ENCODE results near the gene SLC6A11.

GRCh38 chr3:10960255-10960654 lies 144.2 kb downstream of the SLC6A11 start:
- TF ChIP-seq, protein P1, sequence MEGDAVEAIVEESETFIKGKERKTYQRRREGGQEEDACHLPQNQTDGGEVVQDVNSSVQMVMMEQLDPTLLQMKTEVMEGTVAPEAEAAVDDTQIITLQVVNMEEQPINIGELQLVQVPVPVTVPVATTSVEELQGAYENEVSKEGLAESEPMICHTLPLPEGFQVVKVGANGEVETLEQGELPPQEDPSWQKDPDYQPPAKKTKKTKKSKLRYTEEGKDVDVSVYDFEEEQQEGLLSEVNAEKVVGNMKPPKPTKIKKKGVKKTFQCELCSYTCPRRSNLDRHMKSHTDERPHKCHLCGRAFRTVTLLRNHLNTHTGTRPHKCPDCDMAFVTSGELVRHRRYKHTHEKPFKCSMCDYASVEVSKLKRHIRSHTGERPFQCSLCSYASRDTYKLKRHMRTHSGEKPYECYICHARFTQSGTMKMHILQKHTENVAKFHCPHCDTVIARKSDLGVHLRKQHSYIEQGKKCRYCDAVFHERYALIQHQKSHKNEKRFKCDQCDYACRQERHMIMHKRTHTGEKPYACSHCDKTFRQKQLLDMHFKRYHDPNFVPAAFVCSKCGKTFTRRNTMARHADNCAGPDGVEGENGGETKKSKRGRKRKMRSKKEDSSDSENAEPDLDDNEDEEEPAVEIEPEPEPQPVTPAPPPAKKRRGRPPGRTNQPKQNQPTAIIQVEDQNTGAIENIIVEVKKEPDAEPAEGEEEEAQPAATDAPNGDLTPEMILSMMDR (IDR thresholded peaks at IDR 0.05), result no peak
- TF ChIP-seq, protein P2, sequence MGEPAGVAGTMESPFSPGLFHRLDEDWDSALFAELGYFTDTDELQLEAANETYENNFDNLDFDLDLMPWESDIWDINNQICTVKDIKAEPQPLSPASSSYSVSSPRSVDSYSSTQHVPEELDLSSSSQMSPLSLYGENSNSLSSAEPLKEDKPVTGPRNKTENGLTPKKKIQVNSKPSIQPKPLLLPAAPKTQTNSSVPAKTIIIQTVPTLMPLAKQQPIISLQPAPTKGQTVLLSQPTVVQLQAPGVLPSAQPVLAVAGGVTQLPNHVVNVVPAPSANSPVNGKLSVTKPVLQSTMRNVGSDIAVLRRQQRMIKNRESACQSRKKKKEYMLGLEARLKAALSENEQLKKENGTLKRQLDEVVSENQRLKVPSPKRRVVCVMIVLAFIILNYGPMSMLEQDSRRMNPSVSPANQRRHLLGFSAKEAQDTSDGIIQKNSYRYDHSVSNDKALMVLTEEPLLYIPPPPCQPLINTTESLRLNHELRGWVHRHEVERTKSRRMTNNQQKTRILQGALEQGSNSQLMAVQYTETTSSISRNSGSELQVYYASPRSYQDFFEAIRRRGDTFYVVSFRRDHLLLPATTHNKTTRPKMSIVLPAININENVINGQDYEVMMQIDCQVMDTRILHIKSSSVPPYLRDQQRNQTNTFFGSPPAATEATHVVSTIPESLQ (CRISPR knock-in tag; IDR thresholded peaks at IDR 0.05), result no peak
- no peak for TF ChIP-seq CREM (CRISPR knock-in tag; IDR thresholded peaks at IDR 0.05)

Data from WTC11 (cell line).